ENCODE data around the gene PCDHGA11.
"Not testable (repeated sequence)": the region's sequence is repeated elsewhere in the genome, so short reads cannot be mapped to it uniquely, and the experiment has no call there.

Gene PCDHGA11

GRCh38 chr5:141393267-141393666 lies 27.6 kb upstream of the PCDHGA11 start:
- TF ChIP-seq CTCF (IDR thresholded peaks at IDR 0.05; ENCODE audit: low read depth, low read length), result no peak
- DNase-seq (ENCODE audit: extremely low read depth, low read depth), result no peak

- DNase-seq (ENCODE audit: extremely low read depth, low read depth), result not testable (repeated sequence)
These were observed 26.3 kb upstream of the PCDHGA11 start for GRCh38 chr5:141394401-141395187.

- peak; percentile 51 for TF ChIP-seq CTCF (IDR thresholded peaks at IDR 0.05; ENCODE audit: low read depth, low read length)
- not testable (repeated sequence) for DNase-seq (ENCODE audit: extremely low read depth, low read depth)
These were observed 22.9 kb upstream of the PCDHGA11 start, which contains the start of gene PCDHGB5 for GRCh38 chr5:141397756-141398551. PCDHGB5 (plus strand) TSS chr5:141397947; CDS start chr5:141398128, 181 bp downstream.

- no peak for DNase-seq (ENCODE audit: extremely low read depth, low read depth)
- no peak for TF ChIP-seq CTCF (IDR thresholded peaks at IDR 0.05; ENCODE audit: low read depth, low read length)
These were observed 22.2 kb upstream of the PCDHGA11 start for GRCh38 chr5:141398608-141399007.

GRCh38 chr5:141399555-141400258 lies 21.1 kb upstream of the PCDHGA11 start:
- TF ChIP-seq CTCF (IDR thresholded peaks at IDR 0.05; ENCODE audit: low read depth, low read length), result no peak
- no peak for DNase-seq (ENCODE audit: extremely low read depth, low read depth)

GRCh38 chr5:141402553-141403243 lies 18.2 kb upstream of the PCDHGA11 start, which contains the start of gene PCDHGA9:
PCDHGA9 (plus strand) TSS chr5:141402778; CDS start chr5:141402953, 175 bp downstream.
- TF ChIP-seq CTCF (IDR thresholded peaks at IDR 0.05; ENCODE audit: low read depth, low read length), result peak; percentile 36
- DNase-seq (ENCODE audit: extremely low read depth, low read depth), result no peak

- TF ChIP-seq CTCF (IDR thresholded peaks at IDR 0.05; ENCODE audit: low read depth, low read length), result no peak
These were observed 17.5 kb upstream of the PCDHGA11 start for GRCh38 chr5:141403387-141403786.

More at GRCh38 chr5:141403387-141403786, 17.5 kb upstream of the PCDHGA11 start:
- no peak for DNase-seq (ENCODE audit: extremely low read depth, low read depth)

Measured in AG09319 (cell line).